ENCODE measurements around the gene CES4A.

DNA sequence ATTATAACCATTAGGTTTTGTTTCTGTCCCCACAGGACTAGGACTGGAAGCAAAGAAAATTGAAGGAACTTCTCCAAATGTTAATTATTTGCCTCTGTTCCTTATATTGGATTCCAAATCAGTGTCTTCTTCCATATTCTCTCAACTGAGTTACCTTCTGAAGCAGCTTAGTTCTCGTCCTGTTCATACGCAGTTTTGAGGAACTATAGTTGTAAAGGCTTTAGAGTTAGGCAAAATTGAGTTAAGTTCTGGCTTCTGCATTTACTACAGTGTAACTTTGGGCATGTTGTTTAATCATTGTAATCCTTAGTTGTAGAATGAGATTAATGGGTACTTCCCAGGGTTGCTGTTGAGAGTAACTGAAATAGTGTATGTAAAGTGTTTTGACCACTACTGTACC is 51.8 kb downstream of the CES4A start:
- TF ChIP-seq, protein P1, sequence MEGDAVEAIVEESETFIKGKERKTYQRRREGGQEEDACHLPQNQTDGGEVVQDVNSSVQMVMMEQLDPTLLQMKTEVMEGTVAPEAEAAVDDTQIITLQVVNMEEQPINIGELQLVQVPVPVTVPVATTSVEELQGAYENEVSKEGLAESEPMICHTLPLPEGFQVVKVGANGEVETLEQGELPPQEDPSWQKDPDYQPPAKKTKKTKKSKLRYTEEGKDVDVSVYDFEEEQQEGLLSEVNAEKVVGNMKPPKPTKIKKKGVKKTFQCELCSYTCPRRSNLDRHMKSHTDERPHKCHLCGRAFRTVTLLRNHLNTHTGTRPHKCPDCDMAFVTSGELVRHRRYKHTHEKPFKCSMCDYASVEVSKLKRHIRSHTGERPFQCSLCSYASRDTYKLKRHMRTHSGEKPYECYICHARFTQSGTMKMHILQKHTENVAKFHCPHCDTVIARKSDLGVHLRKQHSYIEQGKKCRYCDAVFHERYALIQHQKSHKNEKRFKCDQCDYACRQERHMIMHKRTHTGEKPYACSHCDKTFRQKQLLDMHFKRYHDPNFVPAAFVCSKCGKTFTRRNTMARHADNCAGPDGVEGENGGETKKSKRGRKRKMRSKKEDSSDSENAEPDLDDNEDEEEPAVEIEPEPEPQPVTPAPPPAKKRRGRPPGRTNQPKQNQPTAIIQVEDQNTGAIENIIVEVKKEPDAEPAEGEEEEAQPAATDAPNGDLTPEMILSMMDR (IDR thresholded peaks at IDR 0.05), result no peak
- TF ChIP-seq POLR2A (IDR thresholded peaks at IDR 0.05) (no peak), EP300 (IDR thresholded peaks at IDR 0.05) (no peak)
